Smooth muscle cell (in vitro differentiated cells): Measurements from ENCODE around the gene CFAP44. TPM values are rescaled to one million over a fixed set of nuclear protein-coding genes. Genes with fewer than 3 reads are reported as not detected.
A peak's percentile ranks its signal among the peaks of the same experiment; 100 is the strongest.
"Not testable (repeated sequence)": the region's sequence is repeated elsewhere in the genome, so short reads cannot be mapped to it uniquely, and the experiment has no call there.

ENCODE experiments used
- DNase-seq: peaks from one replicate; lab custom pipeline; 2025; ENCODE audit not compliant: unreplicated experiment; lab: John Stamatoyannopoulos, UW
- H2AFZ ChIP-seq: fragments of 200-600 bp; sonication (generic); 2 replicates; pipeline ENCODE4 v1.6.0; 2016; ENCODE audit warnings: antibody characterized with exemption, low read depth, mild to moderate bottlenecking
- H3F3A ChIP-seq: fragments of 200-600 bp; sonication (generic); 2 replicates; pipeline ENCODE4 v1.6.0; 2017; ENCODE audit warnings: antibody characterized with exemption, low read depth
- H3K27ac ChIP-seq: fragments of 200-600 bp; sonication (generic); 2 replicates; pipeline ENCODE4 v1.5.1; 2016; ENCODE audit warnings: low read depth, mild to moderate bottlenecking
- H3K27me3 ChIP-seq: fragments of 200-600 bp; sonication (generic); 2 replicates; pipeline ENCODE4 v1.6.1; 2016; ENCODE audit warnings: low read depth, mild to moderate bottlenecking
- H3K36me3 ChIP-seq: fragments of 200-600 bp; sonication (generic); 2 replicates; pipeline ENCODE4 v1.5.1; 2016; ENCODE audit warnings: low read depth
- H3K4me1 ChIP-seq: fragments of 200-600 bp; sonication (generic); 2 replicates; pipeline ENCODE4 v1.5.1; 2016; ENCODE audit warnings: low read depth
- H3K4me2 ChIP-seq: fragments of 200-600 bp; sonication (generic); 2 replicates; pipeline ENCODE4 v1.6.0; 2016; ENCODE audit warnings: mild to moderate bottlenecking
- H3K4me3 ChIP-seq: fragments of 200-600 bp; sonication (generic); 2 replicates; pipeline ENCODE4 v1.5.1; 2016; ENCODE audit warnings: mild to moderate bottlenecking
- H3K79me2 ChIP-seq: fragments of 200-600 bp; sonication (generic); 2 replicates; pipeline ENCODE4 v1.6.0; 2016; ENCODE audit warnings: low read depth, mild to moderate bottlenecking
- H3K9ac ChIP-seq: fragments of 200-600 bp; sonication (generic); 2 replicates; pipeline ENCODE4 v1.6.0; 2016; ENCODE audit warnings: low read depth
- H3K9me3 ChIP-seq: fragments of 200-600 bp; sonication (generic); replicated peaks from 2 replicates; pipeline ENCODE4 v1.5.1; 2016; ENCODE audit warnings: low read depth
- H4K20me1 ChIP-seq: fragments of 200-600 bp; sonication (generic); 2 replicates; pipeline ENCODE4 v1.6.0; 2016; ENCODE audit warnings: low read depth
- CTCF ChIP-seq: fragments of 200-600 bp; sonication (generic); IDR thresholded peaks from 2 replicates; pipeline ENCODE4 v1.5.1; 2017; ENCODE audit warnings: borderline replicate concordance, mild to moderate bottlenecking, antibody characterized with exemption; ENCODE audit not compliant: insufficient read depth, poor library complexity, severe bottlenecking
- WGBS: methylation state at CpG from one replicate; pipeline ENCODE4 v1.1.7; 2016; ENCODE audit warnings: low lambda C conversion rate; 5-methylcytosine and 5-hydroxymethylcytosine counted together
- polyA plus RNA-seq: library from polyadenylated mRNA; unstranded; fragments of >200 nt; fragmentation: Nextera tagmentation; extraction: Ambion mirVana; gene quantifications from 2 replicates; pipeline ENCODE4 v1.2.1, GENCODE V29; 2016
- total RNA-seq: library from RNA; depleted of rRNA; stranded (reverse); fragments of >200 nt; gene quantifications from 2 replicates; pipeline ENCODE4 v1.2.3, GENCODE V29; 2014

Gene CFAP44
- total RNA-seq (5.2 and 6.1 TPM in 2 replicates), polyA plus RNA-seq (0.55 and 2.4 TPM in 2 replicates)

- Histone ChIP-seq H3K4me3 (peak within 1 kb of the TSS; percentile 42), H2AFZ (peak within 1 kb of the TSS; percentile 42), H3K4me1 (no peaks in the 10 kb centered on the region), H4K20me1 (no peaks in the 10 kb centered on the region), H3K4me2 (peak within 1 kb of the TSS; percentile 79), H3K9me3 (no peaks in the 10 kb centered on the region), H3F3A (no peaks in the 10 kb centered on the region), H3K27me3 (no peaks in the 10 kb centered on the region), H3K79me2 (no peaks in the 10 kb centered on the region), H3K9ac (peak within 1 kb of the TSS; percentile 73), H3K36me3 (peaks cover 11% of the 10 kb centered on the region), H3K27ac (peak within 1 kb of the TSS; percentile 14)
- WGBS: 37% methylated on average over 44 of the region's 44 CpGs
- no peak for TF ChIP-seq CTCF
- peak; percentile 25 for DNase-seq
Observed at GRCh38 chr3:113441051-113441770, at the start of gene CFAP44. TSS of gene CFAP44 (minus strand) at chr3:113441493. CDS start at chr3:113433664, 7,829 bp downstream.

- Histone ChIP-seq H3K4me3 (no peak overlapping the region), H3K4me1 (no peaks in the 10 kb centered on the region), H3K9me3 (peaks cover 5% of the 10 kb centered on the region), H4K20me1 (no peaks in the 10 kb centered on the region), H3K36me3 (peaks cover 12% of the 10 kb centered on the region), H3F3A (no peaks in the 10 kb centered on the region), H3K9ac (no peak overlapping the region), H3K79me2 (no peaks in the 10 kb centered on the region), H2AFZ (no peak overlapping the region), H3K4me2 (no peak overlapping the region), H3K27ac (no peak overlapping the region), H3K27me3 (no peaks in the 10 kb centered on the region)
- TF ChIP-seq CTCF: no peak
- DNase-seq: no peak
- 95% methylated on average over 8 of the region's 8 CpGs for WGBS
Observed at GRCh38 chr3:113485161-113485609, 43.9 kb upstream of the CFAP44 start.

GRCh38 chr3:113468539-113468938 lies 27.2 kb upstream of the CFAP44 start:
- no peaks in the 10 kb centered on the region for H3F3A ChIP-seq
- no peak for DNase-seq
- no peak overlapping the region for H3K4me2 ChIP-seq
- 97% methylated on average over 2 of the region's 2 CpGs for WGBS
- no peak overlapping the region for H3K27ac ChIP-seq
- no peaks in the 10 kb centered on the region for H3K4me1 ChIP-seq
- no peak for TF ChIP-seq CTCF
- no peaks in the 10 kb centered on the region for H3K79me2 ChIP-seq
- H3K27me3 ChIP-seq: no peaks in the 10 kb centered on the region
- no peak overlapping the region for H3K9ac ChIP-seq
- no peaks in the 10 kb centered on the region for H3K9me3 ChIP-seq
- no peak overlapping the region for H2AFZ ChIP-seq
- H3K4me3 ChIP-seq: no peak overlapping the region
- H4K20me1 ChIP-seq: no peaks in the 10 kb centered on the region
- H3K36me3 ChIP-seq: peaks cover 5% of the 10 kb centered on the region

GRCh38 chr3:113461488-113461887 lies 20.2 kb upstream of the CFAP44 start:
- Histone ChIP-seq H3K4me1 (no peaks in the 10 kb centered on the region), H3K9me3 (no peaks in the 10 kb centered on the region), H2AFZ (no peak overlapping the region), H3K9ac (no peak overlapping the region), H3K27me3 (no peaks in the 10 kb centered on the region), H4K20me1 (no peaks in the 10 kb centered on the region), H3K27ac (no peak overlapping the region), H3K4me3 (no peak overlapping the region), H3K36me3 (peaks cover 13% of the 10 kb centered on the region), H3F3A (no peaks in the 10 kb centered on the region), H3K4me2 (no peak overlapping the region), H3K79me2 (no peaks in the 10 kb centered on the region)
- TF ChIP-seq CTCF: no peak
- DNase-seq: no peak

- not testable (repeated sequence) for H3K27me3 ChIP-seq, H3K79me2 ChIP-seq, H3K4me3 ChIP-seq, H3K9me3 ChIP-seq, H3K4me1 ChIP-seq, H3F3A ChIP-seq, H3K4me2 ChIP-seq, H2AFZ ChIP-seq, H3K27ac ChIP-seq, DNase-seq, H4K20me1 ChIP-seq, H3K9ac ChIP-seq
- H3K36me3 ChIP-seq: peaks cover 21% of the 10 kb centered on the region
- WGBS: over 99% methylated on average over 25 of the region's 27 CpGs
Observed at GRCh38 chr3:113458554-113458953, 17.3 kb upstream of the CFAP44 start.
